ENCODE results near the gene ANGPTL5.
A peak's percentile ranks its signal among the peaks of the same experiment; 100 is the strongest.
"Not testable (repeated sequence)": the region's sequence is repeated elsewhere in the genome, so short reads cannot be mapped to it uniquely, and the experiment has no call there.

ANGPTL5 gene

DNA sequence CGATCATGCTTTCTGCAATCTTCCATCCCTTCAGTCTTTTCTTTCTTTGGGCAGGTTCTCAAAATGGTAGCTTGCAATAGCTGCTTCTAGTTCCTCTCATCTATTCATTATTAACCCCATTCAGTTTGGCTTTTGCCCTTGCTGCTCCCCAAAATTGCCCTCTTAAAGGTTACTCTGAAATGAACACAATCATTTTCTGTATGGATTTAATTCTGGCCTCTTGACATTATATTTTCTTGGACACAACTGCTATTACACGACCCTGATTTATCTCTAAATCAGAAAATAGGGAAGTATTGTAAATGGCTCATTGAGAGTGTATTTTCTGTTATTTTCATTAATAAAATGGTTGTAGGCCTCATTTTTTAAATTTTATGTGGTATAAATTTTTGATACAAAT is at the start of gene ANGPTL5:
Gene ANGPTL5 (minus strand): TSS at position 101 of the 400 bp plus-strand sequence. CDS start 8,613 bp downstream, outside the sequence.
- DNase-seq (ENCODE audit: low spot score) = no peak

GRCh38 chr11:101964200-101964599 is 47.9 kb upstream of the ANGPTL5 start:
- not testable (repeated sequence) for DNase-seq (ENCODE audit: low spot score)

GRCh38 chr11:101960231-101960630 is 43.9 kb upstream of the ANGPTL5 start:
- no peak for DNase-seq (ENCODE audit: low spot score)

DNA sequence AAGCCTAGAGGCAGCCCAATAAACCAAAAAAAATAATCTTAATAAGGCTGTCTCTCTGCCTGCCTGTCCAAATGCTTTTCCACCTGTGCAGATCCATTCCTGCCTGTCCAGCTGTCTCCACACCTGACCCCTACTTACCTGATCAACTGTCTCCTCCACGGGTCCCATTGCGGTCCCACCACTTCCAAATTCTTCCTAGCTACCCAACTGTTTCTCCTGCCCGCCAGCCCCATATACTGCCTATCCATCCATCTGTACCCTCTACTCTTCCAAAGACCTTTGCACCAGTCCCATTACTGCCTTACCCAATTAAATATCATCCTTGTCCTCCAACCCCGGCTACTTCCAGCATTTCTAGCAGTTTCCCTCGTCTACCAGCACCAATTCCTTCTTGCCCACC is 39.4 kb upstream of the ANGPTL5 start:
- DNase-seq (ENCODE audit: low spot score) = no peak

DNA sequence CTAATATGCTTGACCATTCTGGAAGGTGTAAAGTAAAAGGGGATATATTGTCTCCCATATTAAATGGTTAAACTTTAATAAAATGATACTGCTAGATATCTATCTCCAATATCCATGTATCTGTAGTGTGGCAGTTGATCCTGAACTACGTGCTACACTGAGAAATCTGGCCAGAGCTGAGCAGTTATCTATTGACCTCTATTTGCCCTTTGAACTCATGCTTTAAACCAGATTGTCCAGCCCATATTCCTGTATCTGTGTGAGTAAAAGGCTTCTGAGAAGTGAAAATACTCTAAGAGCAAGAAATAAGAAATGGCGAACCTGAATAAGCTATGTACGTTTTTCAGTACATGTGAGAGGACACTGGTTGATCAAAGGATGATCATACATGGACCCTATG is 39.0 kb upstream of the ANGPTL5 start:
- no peak for DNase-seq (ENCODE audit: low spot score)

DNA sequence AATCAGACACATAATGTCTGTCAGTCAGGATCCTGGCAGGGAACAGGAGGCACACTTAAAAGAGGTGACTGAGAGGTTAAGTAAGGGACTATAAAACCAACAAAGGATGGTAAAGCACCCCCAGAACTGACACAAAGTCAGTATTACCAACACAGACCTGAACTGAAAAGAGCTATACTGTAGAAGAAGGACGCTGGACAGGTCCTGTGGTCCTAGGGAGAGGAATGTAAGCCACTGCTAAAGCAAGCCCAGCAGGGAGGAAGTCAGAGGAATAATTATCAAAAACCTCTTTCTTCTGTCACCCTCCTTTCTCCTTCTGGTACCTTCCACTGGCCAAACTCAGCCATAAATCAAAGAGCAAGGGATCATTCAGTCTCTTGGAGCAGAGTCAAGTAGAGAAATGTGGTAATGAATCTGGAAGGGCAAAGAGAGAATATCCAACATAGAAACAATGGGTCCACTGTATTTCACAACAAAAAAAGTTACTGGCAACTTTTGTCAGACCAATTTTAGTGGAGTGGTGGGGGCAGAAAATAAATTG is 33.4 kb upstream of the ANGPTL5 start:
- no peak for DNase-seq (ENCODE audit: low spot score)

GRCh38 chr11:101945448-101945847 is 29.1 kb upstream of the ANGPTL5 start:
- no peak for DNase-seq (ENCODE audit: low spot score)

- no peak for DNase-seq (ENCODE audit: low spot score)
Measured at GRCh38 chr11:101944923-101945322, 28.6 kb upstream of the ANGPTL5 start.

GRCh38 chr11:101940901-101941520 is 24.7 kb upstream of the ANGPTL5 start:
- no peak for DNase-seq (ENCODE audit: low spot score)

- no peak for DNase-seq (ENCODE audit: low spot score)
Measured at GRCh38 chr11:101931692-101932091, 15.4 kb upstream of the ANGPTL5 start.

- DNase-seq (ENCODE audit: low spot score) = no peak
Measured at GRCh38 chr11:101929294-101929915, 13.1 kb upstream of the ANGPTL5 start.

- DNase-seq (ENCODE audit: low spot score) = no peak
Measured at GRCh38 chr11:101923554-101923953, 7.2 kb upstream of the ANGPTL5 start.

- no peak for DNase-seq (ENCODE audit: low spot score)
Measured at GRCh38 chr11:101920992-101921391, 4.7 kb upstream of the ANGPTL5 start.

GRCh38 chr11:101917226-101917625 is 904 bp upstream of the ANGPTL5 start:
- no peak for DNase-seq (ENCODE audit: low spot score)

GRCh38 chr11:101915791-101916291 is 481 bp downstream of the ANGPTL5 start:
- no peak for DNase-seq (ENCODE audit: low spot score)

DNA sequence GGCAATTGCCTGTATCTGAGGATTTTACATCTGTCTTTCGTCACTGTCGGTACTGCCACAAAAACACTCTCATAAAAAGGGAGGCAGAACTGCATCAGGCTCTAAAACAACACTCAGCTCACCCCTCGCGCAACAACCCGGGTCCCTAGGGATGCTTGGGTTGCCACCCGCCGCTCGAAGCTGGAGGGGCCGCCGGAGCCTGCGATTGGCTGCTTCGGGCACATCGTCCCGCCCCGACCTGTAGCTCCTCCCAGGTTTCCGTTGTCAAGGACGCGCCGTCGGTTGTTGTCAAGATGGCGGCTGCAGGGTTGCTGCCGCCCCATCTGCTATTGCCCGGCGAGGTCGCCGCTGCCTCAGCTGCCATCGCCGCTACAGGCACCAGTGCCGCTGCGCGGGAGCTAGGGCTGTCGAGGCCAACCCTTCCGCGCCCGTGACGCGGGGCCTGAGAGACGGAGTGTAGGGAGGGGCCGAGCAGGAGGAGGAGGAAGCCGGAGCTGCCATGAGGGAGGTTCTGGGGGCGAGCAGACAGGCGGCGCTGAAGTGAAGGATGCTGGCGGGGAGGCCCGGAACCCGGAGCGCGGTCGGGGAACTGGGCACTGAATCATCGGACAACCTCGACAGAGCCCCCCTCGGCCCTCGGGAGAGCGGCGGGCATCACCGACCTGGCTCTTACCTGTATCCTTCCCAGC is 1.4 kb downstream of the ANGPTL5 start, which contains the start of gene CEP126:
Gene CEP126 (plus strand): TSS at position 273 of the 689 bp plus-strand sequence. CDS start 275 bp downstream, at position 548.
- DNase-seq (ENCODE audit: low spot score) = peak; percentile 62

GRCh38 chr11:101914341-101914737 is 2.0 kb downstream of the ANGPTL5 start:
- no peak for DNase-seq (ENCODE audit: low spot score)

DNA sequence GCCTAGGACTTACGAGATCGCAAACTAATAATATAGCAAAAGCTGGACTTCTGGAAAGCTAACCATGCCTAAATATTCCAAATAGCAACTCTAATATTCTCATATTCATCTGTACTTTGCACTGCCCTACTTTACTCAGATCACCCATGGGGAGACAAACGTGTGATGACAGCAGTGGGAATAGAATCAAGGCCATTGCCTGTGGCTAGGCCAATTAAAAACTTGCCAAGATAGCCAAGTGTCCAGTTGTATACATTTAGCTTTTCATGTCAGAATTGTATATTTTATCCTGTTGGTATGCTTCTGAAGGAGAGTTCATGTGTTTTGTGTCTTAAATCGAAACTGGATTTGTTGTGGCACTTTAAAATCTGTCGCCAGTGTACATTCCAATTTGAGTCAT is 2.7 kb downstream of the ANGPTL5 start:
- no peak for DNase-seq (ENCODE audit: low spot score)

DNA sequence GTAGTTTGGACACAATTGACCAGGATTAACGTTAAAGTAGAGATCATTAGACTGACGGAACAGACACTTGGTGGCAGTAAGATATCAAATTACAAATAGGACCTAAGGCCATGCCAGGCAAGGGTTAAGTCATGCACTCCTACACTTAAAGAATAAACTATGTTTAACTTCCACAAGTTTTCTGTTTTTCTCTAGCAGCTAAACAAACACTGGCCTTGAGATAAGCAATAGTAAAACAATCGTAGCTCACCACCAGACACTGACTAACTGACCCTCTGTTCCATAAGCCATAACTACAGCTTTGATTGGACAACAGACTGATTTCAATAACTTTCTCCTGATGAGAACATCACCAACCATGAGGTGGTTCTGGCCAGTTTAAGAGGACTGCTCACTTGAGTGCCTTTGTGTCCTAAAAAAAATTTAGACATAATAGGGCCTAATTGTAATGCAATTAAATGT is 3.5 kb downstream of the ANGPTL5 start:
- DNase-seq (ENCODE audit: low spot score) = no peak

DNA sequence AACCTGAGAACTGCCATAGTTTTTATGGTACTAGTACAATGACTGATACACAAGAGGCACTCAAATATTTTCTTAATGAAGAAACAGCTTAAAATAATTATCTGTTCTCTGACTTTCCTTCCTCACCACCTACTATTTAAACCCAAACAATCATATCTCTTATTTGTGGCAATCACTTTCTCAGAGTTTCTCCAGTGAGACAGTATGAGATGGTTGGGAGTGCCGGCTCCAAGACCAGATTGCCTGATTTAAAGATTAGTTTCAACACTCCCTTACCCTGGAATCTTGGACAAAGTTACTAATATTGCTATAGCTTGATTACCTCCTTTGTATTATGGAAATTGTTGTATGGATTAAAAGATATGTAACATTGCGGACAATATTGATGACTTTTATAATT is 7.2 kb downstream of the ANGPTL5 start:
- DNase-seq (ENCODE audit: low spot score) = no peak

- no peak for DNase-seq (ENCODE audit: low spot score)
Measured at GRCh38 chr11:101907815-101908214, 8.5 kb downstream of the ANGPTL5 start.

DNA sequence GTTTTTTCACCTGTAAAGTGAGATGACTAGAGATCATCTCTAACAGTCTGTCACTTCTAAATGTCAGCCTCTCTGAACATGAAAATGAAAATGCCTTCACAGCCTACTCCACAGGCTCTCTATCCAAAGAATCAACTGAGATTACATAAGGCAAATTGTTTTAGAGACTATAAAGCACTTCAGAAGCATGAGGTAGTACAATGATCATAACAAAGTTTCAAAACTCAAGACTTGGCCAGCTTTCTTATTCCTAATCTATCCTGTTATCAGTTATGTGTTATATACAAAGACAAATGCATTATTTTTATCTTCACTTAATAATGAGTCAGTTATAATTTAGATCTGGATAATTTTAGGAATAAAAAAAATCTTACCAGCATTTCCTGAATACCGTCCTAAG is 21.8 kb downstream of the ANGPTL5 start:
- no peak for DNase-seq (ENCODE audit: low spot score)

DNA sequence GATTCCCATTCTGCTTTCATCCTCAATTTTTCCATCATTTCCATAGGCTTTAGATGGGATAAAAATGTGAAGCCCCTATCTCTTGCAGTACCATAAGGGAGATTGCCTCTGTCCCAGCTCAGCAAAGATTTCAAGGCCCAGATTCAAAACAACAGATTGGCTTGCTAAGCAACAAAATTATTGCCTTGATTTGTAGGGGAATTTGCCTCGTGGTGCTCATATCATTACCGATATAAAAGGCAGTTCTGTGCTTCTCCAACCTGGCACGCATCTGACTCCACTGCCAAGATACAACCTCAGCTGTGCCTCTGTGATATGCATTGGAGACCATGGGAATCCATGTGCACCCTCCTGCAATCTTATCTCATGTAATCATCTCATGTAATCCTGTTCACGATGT is 26.6 kb downstream of the ANGPTL5 start:
- DNase-seq (ENCODE audit: low spot score) = no peak

Measured in HuH-7.5 (cell line).